Pancreas (tissue), 10 donors: ENCODE measurements around the gene DLX3. TPM values are rescaled to one million over a fixed set of nuclear protein-coding genes. Genes with fewer than 3 reads are reported as not detected.

Experiments used
- ATAC-seq, 4 donors: fragments of 200-7000 bp; cut with Tn5 transposase; one replicate each; pipeline versions ENCODE4 v1.8.0 to v1.9.1; 2020; ENCODE audit warnings: mild to moderate bottlenecking in 4 of 4, moderate library complexity in 4 of 4
- DNase-seq, 6 donors: peaks; one replicate each; pipeline ENCODE4 v3.0.0-alpha.2; 2020
- FAIRE-seq: peaks from 2 replicates; lab custom pipeline; 2012; peaks lifted over from hg19 to GRCh38; lab: Jason Lieb, UNC
- H3K27ac ChIP-seq, 4 donors: fragments of 200-600 bp; sonication (generic); 1 replicate in 3 of 4; 2 replicates in 1 of 4; pipeline versions ENCODE4 v1.5.0 to v1.8.0; 2020
- H3K27me3 ChIP-seq, 4 donors: fragments of 200-600 bp; one replicate each; pipeline ENCODE4 v1.8.0; 2021
- H3K36me3 ChIP-seq, 3 donors: fragments of 200-600 bp; sonication (generic) in 1 of 3; one replicate each; pipeline versions ENCODE4 v1.5.0 to v1.8.0; 2020 to 2021
- H3K4me1 ChIP-seq, 3 donors: fragments of 200-600 bp; one replicate each; pipeline ENCODE4 v1.8.0; 2021
- H3K4me3 ChIP-seq, 4 donors: fragments of 200-600 bp; sonication (generic) in 2 of 4; one replicate each; pipeline versions ENCODE4 v1.5.0 to v1.8.0; 2020 to 2021
- H3K9me3 ChIP-seq, 4 donors: fragments of 200-600 bp; one replicate each; pipeline ENCODE4 v1.8.0; 2021
- WGBS, 2 donors: extraction: QIAGEN DNeasy Blood & Tissue Kit; methylation state at CpG; one replicate each; pipeline ENCODE4 v1.1.7; 2013; 5-methylcytosine and 5-hydroxymethylcytosine counted together
- intact Hi-C, 3 donors: fragments of 100-400 bp; cut with DNase I; formaldehyde crosslinking; loops; one replicate each; pipeline versions ENCODE4 v1.11.1 to v1.14.2; 2022
- polyA plus RNA-seq, 2 donors: library from polyadenylated mRNA; stranded (reverse); fragments of 200-250 nt; gene quantifications; one replicate each; pipeline ENCODE4 v1.2.3, GENCODE V29; 2013
- total RNA-seq, 6 donors: library from RNA; stranded (reverse); fragmentation: NEBNext Ultra II Directional in 4 of 6; extraction: Animal tissue kit (Norgen Biotek cat#: 25700) in 4 of 6; gene quantifications; one replicate each; pipeline versions ENCODE4 v1.2.1 to v1.2.4, GENCODE V29; 2021 to 2023
- TF ChIP-seq, protein P1 (sequence below), 4 donors: fragments of 200-600 bp; sonication (generic) in 3 of 4; IDR thresholded peaks; one replicate each; pipeline versions ENCODE4 v1.5.0 to v1.8.0; 2021; ENCODE audit warnings: antibody characterized with exemption in 4 of 4
- donor health status: healthy with polysubstance abuse.
- donor health status: DM: no; HTN: no; CAD: no; lungs with moderate emphysema.
- donor health status: DM: no; HTN: no; CAD: no.
- donor health status: control.
- donor health status: control.
- donor health status: Bipolar disorder and iron deficiency.
- donor health status: DM: yes; HTN: yes; CAD: no.
- donor health status: DM: no; HTN: no; CAD: no.
- donor health status: DM: no; HTN: no; CAD: no.
- donor health status: DM: yes; HTN: yes; CAD: no.

DLX3 gene
- total and polyA plus RNA-seq, 8 donors: 0.09 to 0.53 (median 0.32) TPM

DNA sequence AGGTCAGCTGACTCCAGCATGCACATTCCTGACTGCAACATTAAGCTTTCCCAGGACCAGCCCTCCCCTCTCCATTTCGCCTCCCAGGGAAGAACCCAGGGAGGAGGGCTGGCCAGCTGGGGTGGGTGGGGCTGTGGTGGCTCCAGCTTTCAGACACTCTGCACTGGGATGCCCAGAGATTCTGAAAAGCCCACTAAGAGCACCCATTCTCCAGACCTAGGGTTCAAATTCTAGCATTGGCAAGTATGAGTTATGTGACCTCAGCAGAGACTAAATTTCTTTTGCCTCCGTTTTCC is 7.8 kb downstream of the DLX3 start:
- Histone ChIP-seq H3K4me3 (no peak overlapping the region), H3K36me3 (no peaks in the 10 kb centered on the region), H3K4me1 (no peaks in the 10 kb centered on the region), H3K27me3 (peaks cover 0 to 2% (median 0%) of the 10 kb centered on the region in 4 donors), H3K27ac (no peak overlapping the region), H3K9me3 (no peaks in the 10 kb centered on the region)
- ATAC-seq: no peak
- WGBS, 2 donors: 21 to 29% methylated on average over 2 of the region's 2 CpGs
- intact Hi-C loops: no loop called here
- TF ChIP-seq, protein P1, sequence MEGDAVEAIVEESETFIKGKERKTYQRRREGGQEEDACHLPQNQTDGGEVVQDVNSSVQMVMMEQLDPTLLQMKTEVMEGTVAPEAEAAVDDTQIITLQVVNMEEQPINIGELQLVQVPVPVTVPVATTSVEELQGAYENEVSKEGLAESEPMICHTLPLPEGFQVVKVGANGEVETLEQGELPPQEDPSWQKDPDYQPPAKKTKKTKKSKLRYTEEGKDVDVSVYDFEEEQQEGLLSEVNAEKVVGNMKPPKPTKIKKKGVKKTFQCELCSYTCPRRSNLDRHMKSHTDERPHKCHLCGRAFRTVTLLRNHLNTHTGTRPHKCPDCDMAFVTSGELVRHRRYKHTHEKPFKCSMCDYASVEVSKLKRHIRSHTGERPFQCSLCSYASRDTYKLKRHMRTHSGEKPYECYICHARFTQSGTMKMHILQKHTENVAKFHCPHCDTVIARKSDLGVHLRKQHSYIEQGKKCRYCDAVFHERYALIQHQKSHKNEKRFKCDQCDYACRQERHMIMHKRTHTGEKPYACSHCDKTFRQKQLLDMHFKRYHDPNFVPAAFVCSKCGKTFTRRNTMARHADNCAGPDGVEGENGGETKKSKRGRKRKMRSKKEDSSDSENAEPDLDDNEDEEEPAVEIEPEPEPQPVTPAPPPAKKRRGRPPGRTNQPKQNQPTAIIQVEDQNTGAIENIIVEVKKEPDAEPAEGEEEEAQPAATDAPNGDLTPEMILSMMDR (IDR thresholded peaks at IDR 0.05): no peak
- DNase-seq: peak in 1 of 6 donors; percentile 8
- no peak for FAIRE-seq

DNA sequence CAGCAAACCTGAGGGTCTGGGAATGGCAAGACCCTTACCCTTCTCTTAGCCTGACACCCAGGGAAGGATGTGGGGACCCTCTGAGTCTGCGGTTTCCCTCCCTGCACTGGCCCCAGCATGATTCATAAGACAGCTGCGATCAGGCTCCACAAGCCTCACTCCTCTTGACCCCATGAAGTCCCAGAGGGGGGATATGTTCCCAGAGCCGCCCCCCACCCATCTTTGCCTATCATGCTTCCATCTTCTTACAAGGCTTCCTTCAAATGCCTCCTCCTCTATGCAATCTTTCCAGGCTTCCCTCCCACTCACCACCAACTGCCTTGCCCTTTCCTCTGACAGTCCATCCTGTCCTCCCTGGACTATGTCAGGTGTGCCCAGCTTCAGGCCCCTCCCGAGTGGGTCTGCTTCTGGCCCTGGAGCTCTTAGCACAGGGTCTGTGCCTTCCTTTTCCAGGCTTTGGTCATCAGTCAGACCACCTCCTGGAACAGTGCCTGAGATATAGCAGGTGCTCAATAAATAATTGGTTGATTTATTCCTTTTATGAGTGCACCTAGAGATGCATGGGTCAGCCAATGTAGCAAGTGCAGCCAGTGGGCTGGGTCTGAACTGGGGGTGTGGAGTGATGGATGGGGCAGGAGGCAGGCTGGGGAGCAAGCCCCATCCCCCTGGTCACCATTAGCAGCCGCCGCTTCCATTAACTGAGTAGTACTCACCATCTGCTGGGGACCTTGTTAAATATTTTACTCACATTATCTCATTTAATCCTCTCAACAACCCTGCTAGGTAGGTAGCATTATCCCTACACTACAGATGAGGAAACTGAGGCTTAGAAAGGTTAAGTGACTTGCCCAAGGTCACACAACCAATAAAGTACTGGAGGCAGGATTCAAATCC is 8.4 kb downstream of the DLX3 start:
- H3K36me3 ChIP-seq: no peaks in the 10 kb centered on the region
- intact Hi-C loops: no loop called here
- no peaks in the 10 kb centered on the region for H3K27me3 ChIP-seq
- no peaks in the 10 kb centered on the region for H3K4me1 ChIP-seq
- peak in 1 of 6 donors; percentile 28 for DNase-seq
- no peak for ATAC-seq
- H3K4me3 ChIP-seq: no peak overlapping the region
- TF ChIP-seq, protein P1 (IDR thresholded peaks at IDR 0.05): no peak
- H3K9me3 ChIP-seq: no peaks in the 10 kb centered on the region
- 58 to 60% methylated on average over 6 of the region's 6 CpGs for WGBS, 2 donors
- no peak for FAIRE-seq
- no peak overlapping the region for H3K27ac ChIP-seq

DNA sequence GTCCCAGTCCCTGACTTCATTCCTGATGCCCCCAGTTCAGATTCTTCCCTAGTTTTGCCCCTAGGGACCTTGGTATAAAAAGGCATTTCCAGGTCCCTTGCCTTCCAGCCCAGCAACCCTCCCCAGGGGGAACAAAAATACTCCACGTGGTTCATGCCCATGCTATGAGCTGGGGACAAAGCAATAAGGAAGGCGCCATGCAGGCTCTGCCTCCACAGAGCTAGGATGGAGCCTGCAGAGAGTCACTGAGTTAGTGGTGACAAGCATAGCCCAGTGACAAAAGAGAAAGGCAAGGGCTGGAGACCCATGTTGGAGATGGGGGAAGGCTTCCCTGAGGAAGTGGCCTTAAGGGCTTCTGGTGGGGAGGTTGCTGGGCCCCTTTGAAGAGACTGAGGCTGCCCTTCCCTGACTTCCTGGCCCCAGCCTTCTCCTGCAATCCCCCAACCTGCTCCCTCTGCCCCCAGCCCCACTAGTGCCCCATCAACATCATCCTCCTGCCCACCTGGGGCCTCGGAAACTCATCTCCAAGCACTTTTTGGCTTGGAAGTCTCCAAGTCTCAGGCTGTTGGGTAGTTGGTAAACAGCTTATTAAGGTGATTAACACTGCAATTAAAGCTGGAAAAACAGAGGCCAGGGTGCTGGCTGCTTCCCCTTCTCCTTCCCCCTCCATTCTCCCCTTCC is 9.6 kb downstream of the DLX3 start:
- WGBS, 2 donors: 67 to 69% methylated on average over 3 of the region's 3 CpGs

DNA sequence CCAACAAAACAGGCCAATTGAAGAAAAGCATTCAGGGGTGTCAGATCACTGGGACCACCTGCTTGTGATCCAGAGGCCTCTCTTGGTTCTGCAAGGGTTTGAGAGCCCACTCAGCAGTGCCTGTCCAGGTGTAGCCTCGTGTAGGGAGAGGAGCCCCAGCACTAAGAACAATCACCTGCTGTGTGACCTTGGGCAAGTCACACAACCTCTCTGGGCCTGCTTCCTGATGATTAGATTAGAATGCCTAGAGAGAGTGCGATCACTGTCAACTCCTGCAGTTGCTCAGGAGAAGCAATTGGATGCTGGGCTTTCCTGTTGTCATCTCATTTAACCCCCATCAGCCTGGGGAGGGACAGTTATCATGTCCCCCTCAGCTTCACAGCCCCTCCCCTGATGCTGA is 10.2 kb downstream of the DLX3 start:
- no peaks in the 10 kb centered on the region for H3K27me3 ChIP-seq
- H3K9me3 ChIP-seq: no peaks in the 10 kb centered on the region
- H3K4me3 ChIP-seq: no peak overlapping the region
- no peak for FAIRE-seq
- H3K4me1 ChIP-seq: no peaks in the 10 kb centered on the region
- TF ChIP-seq, protein P1 (IDR thresholded peaks at IDR 0.05): no peak
- ATAC-seq: no peak
- intact Hi-C loops: no loop called here
- H3K36me3 ChIP-seq: no peaks in the 10 kb centered on the region
- H3K27ac ChIP-seq: no peak overlapping the region
- DNase-seq: no peak
- WGBS, 2 donors: 49% methylated on average over 2 of the region's 2 CpGs

More for the DNA sequence above, 9.6 kb downstream of the DLX3 start:
- Histone ChIP-seq H3K36me3 (no peaks in the 10 kb centered on the region), H3K27ac (no peak overlapping the region), H3K9me3 (no peaks in the 10 kb centered on the region), H3K4me3 (no peak overlapping the region), H3K4me1 (no peaks in the 10 kb centered on the region), H3K27me3 (no peaks in the 10 kb centered on the region)
- intact Hi-C loops: no loop called here
- ATAC-seq (no peak), DNase-seq (no peak), FAIRE-seq (no peak)
- TF ChIP-seq, protein P1 (IDR thresholded peaks at IDR 0.05): no peak

DNA sequence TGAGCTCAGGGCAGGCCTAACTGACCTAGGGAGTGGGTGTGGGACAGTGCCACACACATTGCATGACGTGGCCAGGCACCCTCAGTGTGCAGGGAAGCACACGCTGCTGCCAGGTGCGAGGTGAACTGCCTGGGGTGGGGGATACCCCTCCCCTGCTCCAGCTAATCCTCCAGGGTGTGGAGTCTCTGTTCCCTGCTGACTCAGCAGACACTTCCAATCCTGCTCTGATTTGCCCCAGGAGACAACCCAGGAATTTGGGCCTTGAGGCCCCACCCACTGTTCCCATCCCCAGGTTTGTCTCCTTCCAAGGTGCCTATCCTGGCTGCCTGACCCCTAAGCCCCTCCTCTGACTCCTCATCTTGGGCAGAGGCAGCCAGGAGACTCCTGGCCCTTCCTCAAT is 10.7 kb downstream of the DLX3 start:
- H3K27ac ChIP-seq: no peak overlapping the region
- H3K4me1 ChIP-seq: no peaks in the 10 kb centered on the region
- no peaks in the 10 kb centered on the region for H3K36me3 ChIP-seq
- H3K9me3 ChIP-seq: no peaks in the 10 kb centered on the region
- FAIRE-seq (no peak), DNase-seq (no peak), ATAC-seq (no peak)
- TF ChIP-seq, protein P1 (IDR thresholded peaks at IDR 0.05): no peak
- intact Hi-C loops: no loop called here
- no peaks in the 10 kb centered on the region for H3K27me3 ChIP-seq
- 66 to 82% methylated on average over 3 of the region's 3 CpGs for WGBS, 2 donors
- H3K4me3 ChIP-seq: no peak overlapping the region
